ENCODE data around the gene PEA15.

PEA15 gene

GRCh38 chr1:160256396-160257046, 51.3 kb downstream of the PEA15 start:
- Mint-ChIP-seq H3K4me1 (ENCODE audit: low read depth) (peaks cover 60% of the 10 kb centered on the region), H3K4me3 (no peak overlapping the region), H3K27ac (peak overlapping the region; percentile 55), H3K36me3 (ENCODE audit: low read depth) (peaks cover 68% of the 10 kb centered on the region), H3K9me3 (no peaks in the 10 kb centered on the region), H3K27me3 (no peaks in the 10 kb centered on the region)
- no peak for DNase-seq

GRCh38 chr1:160257411-160258015, 52.3 kb downstream of the PEA15 start:
- Mint-ChIP-seq H3K4me1 (ENCODE audit: low read depth) (peaks cover 52% of the 10 kb centered on the region), H3K4me3 (no peak overlapping the region), H3K27me3 (no peaks in the 10 kb centered on the region), H3K36me3 (ENCODE audit: low read depth) (peaks cover 70% of the 10 kb centered on the region), H3K27ac (peak overlapping the region; percentile 27), H3K9me3 (no peaks in the 10 kb centered on the region)
- no peak for DNase-seq

GRCh38 chr1:160258177-160258798, 53.1 kb downstream of the PEA15 start:
- peaks cover 64% of the 10 kb centered on the region for H3K36me3 Mint-ChIP-seq (ENCODE audit: low read depth)
- H3K27ac Mint-ChIP-seq = no peak overlapping the region
- H3K27me3 Mint-ChIP-seq = no peaks in the 10 kb centered on the region

GRCh38 chr1:160260406-160261382, 55.5 kb downstream of the PEA15 start:
- H3K27me3 Mint-ChIP-seq = no peaks in the 10 kb centered on the region
- H3K36me3 Mint-ChIP-seq (ENCODE audit: low read depth) = peaks cover 53% of the 10 kb centered on the region
- H3K4me3 Mint-ChIP-seq = peak overlapping the region; percentile 94
- no peak for DNase-seq
- no peaks in the 10 kb centered on the region for H3K9me3 Mint-ChIP-seq
- peaks cover 65% of the 10 kb centered on the region for H3K4me1 Mint-ChIP-seq (ENCODE audit: low read depth)
- peak overlapping the region; percentile 99 for H3K27ac Mint-ChIP-seq

More at GRCh38 chr1:160258177-160258798, 53.1 kb downstream of the PEA15 start:
- no peaks in the 10 kb centered on the region for H3K9me3 Mint-ChIP-seq
- H3K4me1 Mint-ChIP-seq (ENCODE audit: low read depth) = peaks cover 55% of the 10 kb centered on the region
- H3K4me3 Mint-ChIP-seq = no peak overlapping the region
- DNase-seq = no peak

- DNase-seq = peak; percentile 68
- H3K4me3 Mint-ChIP-seq = peak overlapping the region; percentile 94
- peaks cover 49% of the 10 kb centered on the region for H3K36me3 Mint-ChIP-seq (ENCODE audit: low read depth)
- no peaks in the 10 kb centered on the region for H3K9me3 Mint-ChIP-seq
- H3K4me1 Mint-ChIP-seq (ENCODE audit: low read depth) = peaks cover 58% of the 10 kb centered on the region
- H3K27me3 Mint-ChIP-seq = no peaks in the 10 kb centered on the region
- H3K27ac Mint-ChIP-seq = peak overlapping the region; percentile 99
These were observed 56.3 kb downstream of the PEA15 start for GRCh38 chr1:160261556-160261892.

- Mint-ChIP-seq H3K36me3 (ENCODE audit: low read depth) (peaks cover 46% of the 10 kb centered on the region), H3K9me3 (no peaks in the 10 kb centered on the region), H3K4me1 (ENCODE audit: low read depth) (peaks cover 53% of the 10 kb centered on the region), H3K27me3 (no peaks in the 10 kb centered on the region), H3K4me3 (peak within 1 kb of the TSS; percentile 94), H3K27ac (peak within 1 kb of the TSS; percentile 99)
- peak; percentile 97 for DNase-seq
These were observed 57.0 kb downstream of the PEA15 start, which contains the start of gene DCAF8 for GRCh38 chr1:160261893-160262794. Gene DCAF8 (minus strand): TSS chr1:160262549. CDS start chr1:160244008, 18,541 bp downstream.

GRCh38 chr1:160264795-160265307, 59.7 kb downstream of the PEA15 start:
- Mint-ChIP-seq H3K4me1 (ENCODE audit: low read depth) (peaks cover 29% of the 10 kb centered on the region), H3K27me3 (no peaks in the 10 kb centered on the region), H3K4me3 (no peak overlapping the region), H3K9me3 (no peaks in the 10 kb centered on the region), H3K27ac (no peak overlapping the region), H3K36me3 (ENCODE audit: low read depth) (peaks cover 23% of the 10 kb centered on the region)
- no peak for DNase-seq
